ENCODE results near the gene DNAI1. TPM values are rescaled to one million over a fixed set of nuclear protein-coding genes. Genes with fewer than 3 reads are reported as not detected.
A peak's percentile ranks its signal among the peaks of the same experiment; 100 is the strongest.

Gene DNAI1
- total and polyA plus RNA-seq, 2 experiments from 2014 or later, result 1.6 to 2.2 TPM

DNA sequence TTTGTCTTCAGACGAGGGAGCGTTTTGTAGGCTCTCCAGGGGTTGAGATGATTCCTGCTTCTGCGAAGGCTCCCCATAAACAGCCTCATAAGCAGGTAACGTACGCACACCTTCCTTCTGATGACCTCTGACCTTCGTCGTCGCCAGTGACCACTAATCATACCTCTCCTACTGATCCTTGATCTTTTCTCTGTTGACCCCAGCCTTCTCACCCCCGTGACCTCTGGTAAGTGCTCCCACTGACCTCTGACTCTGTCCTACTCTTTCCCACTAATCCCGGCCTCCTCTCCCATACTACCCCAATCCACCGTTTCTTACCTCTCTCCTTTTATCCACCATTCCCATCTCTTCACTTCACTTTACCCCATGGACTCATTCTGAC is 345 bp downstream of the DNAI1 start:
- TF ChIP-seq, protein P1, sequence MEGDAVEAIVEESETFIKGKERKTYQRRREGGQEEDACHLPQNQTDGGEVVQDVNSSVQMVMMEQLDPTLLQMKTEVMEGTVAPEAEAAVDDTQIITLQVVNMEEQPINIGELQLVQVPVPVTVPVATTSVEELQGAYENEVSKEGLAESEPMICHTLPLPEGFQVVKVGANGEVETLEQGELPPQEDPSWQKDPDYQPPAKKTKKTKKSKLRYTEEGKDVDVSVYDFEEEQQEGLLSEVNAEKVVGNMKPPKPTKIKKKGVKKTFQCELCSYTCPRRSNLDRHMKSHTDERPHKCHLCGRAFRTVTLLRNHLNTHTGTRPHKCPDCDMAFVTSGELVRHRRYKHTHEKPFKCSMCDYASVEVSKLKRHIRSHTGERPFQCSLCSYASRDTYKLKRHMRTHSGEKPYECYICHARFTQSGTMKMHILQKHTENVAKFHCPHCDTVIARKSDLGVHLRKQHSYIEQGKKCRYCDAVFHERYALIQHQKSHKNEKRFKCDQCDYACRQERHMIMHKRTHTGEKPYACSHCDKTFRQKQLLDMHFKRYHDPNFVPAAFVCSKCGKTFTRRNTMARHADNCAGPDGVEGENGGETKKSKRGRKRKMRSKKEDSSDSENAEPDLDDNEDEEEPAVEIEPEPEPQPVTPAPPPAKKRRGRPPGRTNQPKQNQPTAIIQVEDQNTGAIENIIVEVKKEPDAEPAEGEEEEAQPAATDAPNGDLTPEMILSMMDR (IDR thresholded peaks at IDR 0.05; ENCODE audit: low read depth, low read length), result no peak
- H3K27me3 ChIP-seq, result no peaks in the 10 kb centered on the region
- no peaks in the 10 kb centered on the region for H3K4me1 ChIP-seq (ENCODE audit: low read depth)
- H3K9me3 ChIP-seq (ENCODE audit: low read depth), result no peaks in the 10 kb centered on the region
- no peak overlapping the region for H3K27ac ChIP-seq
- no peak for DNase-seq (ENCODE audit: low read depth in 1 of 2, low spot score in 1 of 2)
- no peaks in the 10 kb centered on the region for H3K36me3 ChIP-seq
- peak overlapping the region; percentile 17 for H3K4me3 ChIP-seq

DNA sequence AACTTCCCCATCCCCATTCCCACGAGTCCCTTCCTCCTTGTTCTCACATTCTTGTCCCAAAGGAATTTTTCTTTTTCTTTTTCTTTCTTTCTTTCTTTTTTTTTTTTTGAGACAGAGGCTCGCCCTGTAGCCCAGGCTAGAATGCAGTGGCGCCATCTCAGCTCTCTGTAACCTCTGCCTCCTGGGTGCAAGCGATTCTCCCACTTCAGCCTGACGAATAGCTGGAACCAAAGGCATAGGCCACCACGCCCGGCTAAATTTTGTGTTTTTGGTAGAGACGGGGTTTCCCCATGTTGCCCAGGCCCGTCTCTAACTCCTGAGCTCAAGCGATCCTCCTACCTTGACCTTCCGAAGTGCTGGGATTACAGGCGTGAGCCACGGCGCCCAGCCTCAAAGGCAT is 751 bp downstream of the DNAI1 start:
- DNase-seq (ENCODE audit: low read depth in 1 of 2, low spot score in 1 of 2), result no peak
- no peak overlapping the region for H3K4me3 ChIP-seq

DNA sequence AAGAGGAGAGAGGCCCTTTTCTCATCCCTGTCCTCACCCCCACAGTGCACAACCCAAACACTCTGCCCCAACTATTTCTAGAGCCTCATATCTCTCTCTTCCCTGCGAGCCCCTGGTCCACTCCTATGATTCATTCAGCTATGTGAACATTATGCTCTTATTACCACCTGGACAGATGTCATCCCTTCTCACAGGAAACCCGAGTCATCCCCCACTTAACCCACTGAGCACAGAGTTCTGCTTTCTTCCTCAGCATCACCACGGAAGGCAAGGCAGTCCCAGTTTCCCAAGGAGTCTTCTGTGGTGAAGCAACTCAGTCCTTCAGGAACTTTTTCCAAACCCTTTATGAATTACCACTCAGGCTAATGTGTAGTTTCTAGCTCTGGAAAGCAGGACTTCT is 1.3 kb downstream of the DNAI1 start:
- H3K4me1 ChIP-seq (ENCODE audit: low read depth), result no peaks in the 10 kb centered on the region
- H3K27ac ChIP-seq, result no peak overlapping the region
- TF ChIP-seq, protein P1 (IDR thresholded peaks at IDR 0.05; ENCODE audit: low read depth, low read length), result no peak
- no peaks in the 10 kb centered on the region for H3K9me3 ChIP-seq (ENCODE audit: low read depth)
- DNase-seq (ENCODE audit: low read depth in 1 of 2, low spot score in 1 of 2), result no peak
- H3K4me3 ChIP-seq, result no peak overlapping the region
- H3K36me3 ChIP-seq, result no peaks in the 10 kb centered on the region
- no peaks in the 10 kb centered on the region for H3K27me3 ChIP-seq

More for the DNA sequence above, 751 bp downstream of the DNAI1 start:
- Histone ChIP-seq H3K9me3 (ENCODE audit: low read depth) (no peaks in the 10 kb centered on the region), H3K27me3 (no peaks in the 10 kb centered on the region), H3K27ac (no peak overlapping the region), H3K4me1 (ENCODE audit: low read depth) (no peaks in the 10 kb centered on the region), H3K36me3 (no peaks in the 10 kb centered on the region)
- TF ChIP-seq, protein P1 (IDR thresholded peaks at IDR 0.05; ENCODE audit: low read depth, low read length), result no peak

DNA sequence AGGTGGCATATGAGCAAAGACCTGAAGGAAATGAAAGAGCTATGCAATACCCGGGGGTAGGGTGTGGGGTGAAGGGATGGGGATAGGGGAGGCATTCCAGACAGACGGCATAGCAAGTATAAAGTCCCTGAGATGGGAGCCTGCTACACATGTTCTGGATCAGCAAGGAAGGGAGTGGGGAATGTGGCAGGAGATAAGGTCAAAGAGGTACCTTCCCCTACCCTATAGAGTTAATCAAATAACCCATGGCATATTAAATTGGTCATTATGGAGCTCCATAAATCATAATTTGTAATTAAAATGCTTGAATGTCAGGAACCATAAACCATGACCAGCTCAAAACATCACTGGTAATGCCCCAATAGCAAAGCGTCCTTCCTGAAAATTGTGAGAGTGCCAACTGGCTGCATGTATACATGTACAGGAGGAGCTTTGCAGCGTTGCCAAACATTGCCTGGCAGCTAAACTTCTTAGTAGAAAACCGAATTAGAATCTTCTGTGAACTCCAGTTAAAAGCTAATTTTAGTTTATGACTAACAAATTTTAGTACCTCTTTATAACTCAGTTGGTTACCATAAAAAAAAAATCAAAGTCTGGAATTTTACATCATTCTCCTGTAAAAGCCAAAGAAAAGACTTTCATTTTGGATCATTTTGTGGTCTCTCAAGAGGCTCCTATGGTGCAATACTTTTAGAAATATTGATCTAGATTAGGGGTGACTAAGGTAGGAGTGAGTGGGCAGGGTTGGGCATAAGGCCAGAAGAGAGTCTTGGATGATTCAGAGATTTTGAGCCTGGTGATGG is 4.7 kb downstream of the DNAI1 start:
- TF ChIP-seq, protein P1 (IDR thresholded peaks at IDR 0.05; ENCODE audit: low read depth, low read length), result no peak
- no peaks in the 10 kb centered on the region for H3K4me1 ChIP-seq (ENCODE audit: low read depth)
- no peak overlapping the region for H3K27ac ChIP-seq
- H3K4me3 ChIP-seq, result no peak overlapping the region
- peak in 1 of 2 donors; percentile 52 for DNase-seq (ENCODE audit: low read depth in 1 of 2, low spot score in 1 of 2)
- H3K27me3 ChIP-seq, result no peaks in the 10 kb centered on the region
- H3K36me3 ChIP-seq, result no peaks in the 10 kb centered on the region
- H3K9me3 ChIP-seq (ENCODE audit: low read depth), result no peaks in the 10 kb centered on the region

DNA sequence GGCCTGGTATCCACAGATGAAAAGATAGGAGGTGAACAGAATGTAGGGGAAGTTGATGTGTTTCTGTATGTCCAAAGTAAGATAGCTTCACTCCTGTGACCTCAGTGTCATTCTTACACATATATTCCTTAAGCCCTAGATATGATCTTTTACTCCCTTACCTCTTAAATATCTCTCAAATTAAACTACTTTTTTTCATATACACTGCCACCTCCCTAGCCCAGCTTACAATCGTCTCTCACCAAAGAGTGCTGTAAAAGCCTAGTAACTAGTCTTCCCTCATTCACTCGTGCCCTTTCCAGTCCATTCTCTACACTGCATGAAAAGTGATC is 5.3 kb downstream of the DNAI1 start:
- no peak for DNase-seq (ENCODE audit: low read depth in 1 of 2, low spot score in 1 of 2)
- H3K27ac ChIP-seq, result no peak overlapping the region
- no peaks in the 10 kb centered on the region for H3K36me3 ChIP-seq
- no peak overlapping the region for H3K4me3 ChIP-seq
- H3K9me3 ChIP-seq (ENCODE audit: low read depth), result no peaks in the 10 kb centered on the region
- no peaks in the 10 kb centered on the region for H3K27me3 ChIP-seq
- TF ChIP-seq, protein P1 (IDR thresholded peaks at IDR 0.05; ENCODE audit: low read depth, low read length), result no peak
- H3K4me1 ChIP-seq (ENCODE audit: low read depth), result no peaks in the 10 kb centered on the region
